ENCODE data around the gene FAM43B. TPM values are rescaled to one million over a fixed set of nuclear protein-coding genes. Genes with fewer than 3 reads are reported as not detected.

The FAM43B gene
- total and polyA plus RNA-seq, 2 experiments from 2014 or later, result 0.66 to 3.0 TPM

DNA sequence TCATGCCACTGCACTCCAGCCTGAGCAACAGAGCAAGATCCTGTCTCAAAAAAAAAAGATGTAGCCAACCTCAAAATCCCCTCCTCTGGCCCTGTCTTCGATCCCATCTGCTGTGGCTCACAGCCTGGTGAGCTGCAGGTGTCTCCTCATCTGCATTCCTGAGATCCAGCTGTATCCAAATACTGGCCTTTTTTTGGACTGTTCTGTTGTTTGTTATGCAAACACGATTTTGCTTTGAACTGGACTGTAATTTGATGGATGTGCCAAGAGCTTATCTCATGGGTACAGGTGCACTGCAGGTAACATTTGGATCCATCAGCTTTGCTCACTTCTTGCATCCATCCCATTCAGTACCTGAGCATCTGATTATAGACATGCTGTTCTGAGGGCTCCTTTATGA, 14.1 kb upstream of the FAM43B start (continued):
- TF ChIP-seq, protein P1, sequence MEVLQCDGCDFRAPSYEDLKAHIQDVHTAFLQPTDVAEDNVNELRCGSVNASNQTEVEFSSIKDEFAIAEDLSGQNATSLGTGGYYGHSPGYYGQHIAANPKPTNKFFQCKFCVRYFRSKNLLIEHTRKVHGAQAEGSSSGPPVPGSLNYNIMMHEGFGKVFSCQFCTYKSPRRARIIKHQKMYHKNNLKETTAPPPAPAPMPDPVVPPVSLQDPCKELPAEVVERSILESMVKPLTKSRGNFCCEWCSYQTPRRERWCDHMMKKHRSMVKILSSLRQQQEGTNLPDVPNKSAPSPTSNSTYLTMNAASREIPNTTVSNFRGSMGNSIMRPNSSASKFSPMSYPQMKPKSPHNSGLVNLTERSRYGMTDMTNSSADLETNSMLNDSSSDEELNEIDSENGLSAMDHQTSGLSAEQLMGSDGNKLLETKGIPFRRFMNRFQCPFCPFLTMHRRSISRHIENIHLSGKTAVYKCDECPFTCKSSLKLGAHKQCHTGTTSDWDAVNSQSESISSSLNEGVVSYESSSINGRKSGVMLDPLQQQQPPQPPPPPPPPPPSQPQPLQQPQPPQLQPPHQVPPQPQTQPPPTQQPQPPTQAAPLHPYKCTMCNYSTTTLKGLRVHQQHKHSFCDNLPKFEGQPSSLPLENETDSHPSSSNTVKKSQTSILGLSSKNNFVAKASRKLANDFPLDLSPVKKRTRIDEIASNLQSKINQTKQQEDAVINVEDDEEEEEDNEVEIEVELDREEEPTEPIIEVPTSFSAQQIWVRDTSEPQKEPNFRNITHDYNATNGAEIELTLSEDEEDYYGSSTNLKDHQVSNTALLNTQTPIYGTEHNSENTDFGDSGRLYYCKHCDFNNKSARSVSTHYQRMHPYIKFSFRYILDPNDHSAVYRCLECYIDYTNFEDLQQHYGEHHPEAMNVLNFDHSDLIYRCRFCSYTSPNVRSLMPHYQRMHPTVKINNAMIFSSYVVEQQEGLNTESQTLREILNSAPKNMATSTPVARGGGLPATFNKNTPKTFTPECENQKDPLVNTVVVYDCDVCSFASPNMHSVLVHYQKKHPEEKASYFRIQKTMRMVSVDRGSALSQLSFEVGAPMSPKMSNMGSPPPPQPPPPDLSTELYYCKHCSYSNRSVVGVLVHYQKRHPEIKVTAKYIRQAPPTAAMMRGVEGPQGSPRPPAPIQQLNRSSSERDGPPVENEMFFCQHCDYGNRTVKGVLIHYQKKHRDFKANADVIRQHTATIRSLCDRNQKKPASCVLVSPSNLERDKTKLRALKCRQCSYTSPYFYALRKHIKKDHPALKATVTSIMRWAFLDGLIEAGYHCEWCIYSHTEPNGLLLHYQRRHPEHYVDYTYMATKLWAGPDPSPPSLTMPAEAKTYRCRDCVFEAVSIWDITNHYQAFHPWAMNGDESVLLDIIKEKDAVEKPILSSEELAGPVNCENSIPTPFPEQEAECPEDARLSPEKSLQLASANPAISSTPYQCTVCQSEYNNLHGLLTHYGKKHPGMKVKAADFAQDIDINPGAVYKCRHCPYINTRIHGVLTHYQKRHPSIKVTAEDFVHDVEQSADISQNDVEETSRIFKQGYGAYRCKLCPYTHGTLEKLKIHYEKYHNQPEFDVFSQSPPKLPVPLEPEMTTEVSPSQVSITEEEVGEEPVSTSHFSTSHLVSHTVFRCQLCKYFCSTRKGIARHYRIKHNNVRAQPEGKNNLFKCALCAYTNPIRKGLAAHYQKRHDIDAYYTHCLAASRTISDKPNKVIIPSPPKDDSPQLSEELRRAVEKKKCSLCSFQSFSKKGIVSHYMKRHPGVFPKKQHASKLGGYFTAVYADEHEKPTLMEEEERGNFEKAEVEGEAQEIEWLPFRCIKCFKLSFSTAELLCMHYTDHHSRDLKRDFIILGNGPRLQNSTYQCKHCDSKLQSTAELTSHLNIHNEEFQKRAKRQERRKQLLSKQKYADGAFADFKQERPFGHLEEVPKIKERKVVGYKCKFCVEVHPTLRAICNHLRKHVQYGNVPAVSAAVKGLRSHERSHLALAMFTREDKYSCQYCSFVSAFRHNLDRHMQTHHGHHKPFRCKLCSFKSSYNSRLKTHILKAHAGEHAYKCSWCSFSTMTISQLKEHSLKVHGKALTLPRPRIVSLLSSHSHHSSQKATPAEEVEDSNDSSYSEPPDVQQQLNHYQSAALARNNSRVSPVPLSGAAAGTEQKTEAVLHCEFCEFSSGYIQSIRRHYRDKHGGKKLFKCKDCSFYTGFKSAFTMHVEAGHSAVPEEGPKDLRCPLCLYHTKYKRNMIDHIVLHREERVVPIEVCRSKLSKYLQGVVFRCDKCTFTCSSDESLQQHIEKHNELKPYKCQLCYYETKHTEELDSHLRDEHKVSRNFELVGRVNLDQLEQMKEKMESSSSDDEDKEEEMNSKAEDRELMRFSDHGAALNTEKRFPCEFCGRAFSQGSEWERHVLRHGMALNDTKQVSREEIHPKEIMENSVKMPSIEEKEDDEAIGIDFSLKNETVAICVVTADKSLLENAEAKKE (CRISPR knock-in tag; IDR thresholded peaks at IDR 0.05), result no peak
- TF ChIP-seq ZNF114 (CRISPR knock-in tag; IDR thresholded peaks at IDR 0.05), result no peak
- TF ChIP-seq, protein P2, sequence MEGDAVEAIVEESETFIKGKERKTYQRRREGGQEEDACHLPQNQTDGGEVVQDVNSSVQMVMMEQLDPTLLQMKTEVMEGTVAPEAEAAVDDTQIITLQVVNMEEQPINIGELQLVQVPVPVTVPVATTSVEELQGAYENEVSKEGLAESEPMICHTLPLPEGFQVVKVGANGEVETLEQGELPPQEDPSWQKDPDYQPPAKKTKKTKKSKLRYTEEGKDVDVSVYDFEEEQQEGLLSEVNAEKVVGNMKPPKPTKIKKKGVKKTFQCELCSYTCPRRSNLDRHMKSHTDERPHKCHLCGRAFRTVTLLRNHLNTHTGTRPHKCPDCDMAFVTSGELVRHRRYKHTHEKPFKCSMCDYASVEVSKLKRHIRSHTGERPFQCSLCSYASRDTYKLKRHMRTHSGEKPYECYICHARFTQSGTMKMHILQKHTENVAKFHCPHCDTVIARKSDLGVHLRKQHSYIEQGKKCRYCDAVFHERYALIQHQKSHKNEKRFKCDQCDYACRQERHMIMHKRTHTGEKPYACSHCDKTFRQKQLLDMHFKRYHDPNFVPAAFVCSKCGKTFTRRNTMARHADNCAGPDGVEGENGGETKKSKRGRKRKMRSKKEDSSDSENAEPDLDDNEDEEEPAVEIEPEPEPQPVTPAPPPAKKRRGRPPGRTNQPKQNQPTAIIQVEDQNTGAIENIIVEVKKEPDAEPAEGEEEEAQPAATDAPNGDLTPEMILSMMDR (conservative IDR thresholded peaks at IDR 0.05; ENCODE audit: low read depth in 2 of 2), result no peak

DNA sequence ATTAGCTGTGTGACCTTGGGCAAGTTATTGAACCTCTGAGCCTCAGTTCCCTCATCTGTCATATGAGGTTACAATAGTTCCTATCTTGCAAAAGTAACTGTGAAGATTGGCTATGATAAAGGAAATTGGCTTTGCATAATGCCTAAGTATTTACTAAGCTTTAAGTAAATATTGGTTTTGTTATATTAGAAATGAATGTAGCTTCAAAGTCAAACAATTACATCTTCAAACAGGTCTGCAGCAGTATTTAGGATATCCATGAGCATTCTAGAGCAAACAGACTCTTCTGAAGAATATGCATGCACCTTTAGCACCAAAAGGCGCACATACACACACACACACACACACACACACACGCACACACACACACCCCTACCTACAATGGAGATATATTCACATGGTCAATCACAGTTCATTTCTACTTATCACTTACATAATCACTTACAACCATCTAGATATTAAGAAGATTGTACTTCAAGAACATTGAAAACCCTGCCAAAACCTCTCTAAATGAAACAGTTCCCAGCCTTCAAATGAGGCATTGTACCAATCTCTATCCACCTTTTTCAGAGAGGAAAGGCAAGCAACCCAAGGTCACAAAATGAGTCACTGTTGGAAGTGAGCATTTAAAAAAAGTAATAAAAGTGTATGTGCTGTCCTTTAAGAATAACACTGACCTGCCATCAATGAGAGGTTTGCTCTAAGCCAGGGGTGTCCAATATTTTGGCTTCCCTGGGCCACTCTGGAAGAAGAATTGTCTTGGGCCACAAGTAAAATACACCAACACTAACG, 13.4 kb upstream of the FAM43B start:
- H2AFZ ChIP-seq, result no peak overlapping the region
- no peaks in the 10 kb centered on the region for H3F3A ChIP-seq (replicated peaks; ENCODE audit: low read depth)
- ATAC-seq (no peak), DNase-seq (ENCODE audit: low spot score) (no peak)
- H3K27me3 ChIP-seq (ENCODE audit: insufficient read depth), result no peaks in the 10 kb centered on the region
- H3K9me2 ChIP-seq (ENCODE audit: insufficient read depth), result no peaks in the 10 kb centered on the region
- H3K4me3 Mint-ChIP-seq, result no peak overlapping the region
- peaks cover 14% of the 10 kb centered on the region for H3K27me3 Mint-ChIP-seq (ENCODE audit: insufficient read depth, low read depth, poor library complexity)
- H3K4me3 ChIP-seq, result no peak overlapping the region
- H3K4me1 ChIP-seq (ENCODE audit: insufficient read depth), result no peaks in the 10 kb centered on the region
- H3K36me3 ChIP-seq (ENCODE audit: insufficient read depth), result no peaks in the 10 kb centered on the region
- H3K36me3 Mint-ChIP-seq (ENCODE audit: low read depth), result no peaks in the 10 kb centered on the region
- no peaks in the 10 kb centered on the region for H3K9me3 Mint-ChIP-seq
- no peaks in the 10 kb centered on the region for H3K79me2 ChIP-seq (replicated peaks; ENCODE audit: insufficient read depth)
- H3K27ac Mint-ChIP-seq, result no peak overlapping the region
- H3K4me1 Mint-ChIP-seq, result 0 out of 3 replicates have a peak, but pooled peaks cover 2% of the 10 kb centered on the region
- H4K20me1 ChIP-seq (replicated peaks; ENCODE audit: insufficient read depth), result no peaks in the 10 kb centered on the region
- H3K27ac ChIP-seq (ENCODE audit: low read depth), result no peak overlapping the region
- H3K4me2 ChIP-seq, result no peak overlapping the region
- TF ChIP-seq, protein P2 (conservative IDR thresholded peaks at IDR 0.05; ENCODE audit: low read depth in 2 of 2), result no peak
- TF ChIP-seq POLR2AphosphoS5 (IDR thresholded peaks at IDR 0.05; ENCODE audit: low read depth) (no peak), NANOG (IDR thresholded peaks at IDR 0.05; ENCODE audit: borderline replicate concordance) (no peak), STAT1 (IDR thresholded peaks at IDR 0.05; ENCODE audit: unreplicated experiment) (no peak), CREB1 (CRISPR knock-in tag; IDR thresholded peaks at IDR 0.05; ENCODE audit: low read depth) (no peak)
- TF ChIP-seq, protein P3, sequence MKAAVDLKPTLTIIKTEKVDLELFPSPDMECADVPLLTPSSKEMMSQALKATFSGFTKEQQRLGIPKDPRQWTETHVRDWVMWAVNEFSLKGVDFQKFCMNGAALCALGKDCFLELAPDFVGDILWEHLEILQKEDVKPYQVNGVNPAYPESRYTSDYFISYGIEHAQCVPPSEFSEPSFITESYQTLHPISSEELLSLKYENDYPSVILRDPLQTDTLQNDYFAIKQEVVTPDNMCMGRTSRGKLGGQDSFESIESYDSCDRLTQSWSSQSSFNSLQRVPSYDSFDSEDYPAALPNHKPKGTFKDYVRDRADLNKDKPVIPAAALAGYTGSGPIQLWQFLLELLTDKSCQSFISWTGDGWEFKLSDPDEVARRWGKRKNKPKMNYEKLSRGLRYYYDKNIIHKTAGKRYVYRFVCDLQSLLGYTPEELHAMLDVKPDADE (IDR thresholded peaks at IDR 0.05), result no peak
- TF ChIP-seq, protein P4, sequence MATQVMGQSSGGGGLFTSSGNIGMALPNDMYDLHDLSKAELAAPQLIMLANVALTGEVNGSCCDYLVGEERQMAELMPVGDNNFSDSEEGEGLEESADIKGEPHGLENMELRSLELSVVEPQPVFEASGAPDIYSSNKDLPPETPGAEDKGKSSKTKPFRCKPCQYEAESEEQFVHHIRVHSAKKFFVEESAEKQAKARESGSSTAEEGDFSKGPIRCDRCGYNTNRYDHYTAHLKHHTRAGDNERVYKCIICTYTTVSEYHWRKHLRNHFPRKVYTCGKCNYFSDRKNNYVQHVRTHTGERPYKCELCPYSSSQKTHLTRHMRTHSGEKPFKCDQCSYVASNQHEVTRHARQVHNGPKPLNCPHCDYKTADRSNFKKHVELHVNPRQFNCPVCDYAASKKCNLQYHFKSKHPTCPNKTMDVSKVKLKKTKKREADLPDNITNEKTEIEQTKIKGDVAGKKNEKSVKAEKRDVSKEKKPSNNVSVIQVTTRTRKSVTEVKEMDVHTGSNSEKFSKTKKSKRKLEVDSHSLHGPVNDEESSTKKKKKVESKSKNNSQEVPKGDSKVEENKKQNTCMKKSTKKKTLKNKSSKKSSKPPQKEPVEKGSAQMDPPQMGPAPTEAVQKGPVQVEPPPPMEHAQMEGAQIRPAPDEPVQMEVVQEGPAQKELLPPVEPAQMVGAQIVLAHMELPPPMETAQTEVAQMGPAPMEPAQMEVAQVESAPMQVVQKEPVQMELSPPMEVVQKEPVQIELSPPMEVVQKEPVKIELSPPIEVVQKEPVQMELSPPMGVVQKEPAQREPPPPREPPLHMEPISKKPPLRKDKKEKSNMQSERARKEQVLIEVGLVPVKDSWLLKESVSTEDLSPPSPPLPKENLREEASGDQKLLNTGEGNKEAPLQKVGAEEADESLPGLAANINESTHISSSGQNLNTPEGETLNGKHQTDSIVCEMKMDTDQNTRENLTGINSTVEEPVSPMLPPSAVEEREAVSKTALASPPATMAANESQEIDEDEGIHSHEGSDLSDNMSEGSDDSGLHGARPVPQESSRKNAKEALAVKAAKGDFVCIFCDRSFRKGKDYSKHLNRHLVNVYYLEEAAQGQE (IDR thresholded peaks at IDR 0.05; ENCODE audit: unreplicated experiment), result no peak
